Right ventricle myocardium superior (tissue), 1 donor: ENCODE measurements around the gene PPM1D. TPM values are rescaled to one million over a fixed set of nuclear protein-coding genes. Genes with fewer than 3 reads are reported as not detected.
A peak's percentile ranks its signal among the peaks of the same experiment; 100 is the strongest.
"Not testable (repeated sequence)": the region's sequence is repeated elsewhere in the genome, so short reads cannot be mapped to it uniquely, and the experiment has no call there.

Experiments
- ATAC-seq: fragments of 200-7000 bp; cut with Tn5 transposase; one replicate; pipeline ENCODE4 v1.9.1; 2020; ENCODE audit warnings: mild to moderate bottlenecking; ENCODE audit not compliant: poor library complexity
- DNase-seq: peaks from one replicate; pipeline ENCODE4 v3.0.0-alpha.2; 2020
- intact Hi-C: fragments of 100-400 bp; cut with DNase I; formaldehyde crosslinking; loops from one replicate; pipeline ENCODE4 v1.11.2; 2022
- long read RNA-seq: library from polyadenylated mRNA; unstranded; transcript quantifications from one replicate; pipeline ENCODE4 v2.0.0, GENCODE V29; 2021
- total RNA-seq: library from RNA; stranded (reverse); fragmentation: NEBNext Ultra II Directional; extraction: Animal tissue kit (Norgen Biotek cat#: 25700); gene quantifications from one replicate; pipeline ENCODE4 v1.2.1, GENCODE V29; 2021
- donor health status: DM: no; HTN: yes; CAD: no; lungs with severe emphysema.

PPM1D gene
- 7.8 TPM for total RNA-seq
- long read RNA-seq, full-length matches to known transcripts: 23 of 23 reads
- long read RNA-seq, partial matches to known transcripts: 0 of 23 reads
- long read RNA-seq, other reads (novel, unspliced or antisense): 0 of 23 reads

- intact Hi-C loops: loop anchor here (5.0 kb wide), 1 partner anchor 37 kb away; no protein-coding TSS in a partner anchor
- ATAC-seq (peak; percentile 97), DNase-seq (peak; percentile 100)
Observed at GRCh38 chr17:60599620-60600489, at the start of gene PPM1D. Gene PPM1D, plus strand, starts transcription at chr17:60600193. Its CDS starts 222 bp downstream, at chr17:60600415.

DNA sequence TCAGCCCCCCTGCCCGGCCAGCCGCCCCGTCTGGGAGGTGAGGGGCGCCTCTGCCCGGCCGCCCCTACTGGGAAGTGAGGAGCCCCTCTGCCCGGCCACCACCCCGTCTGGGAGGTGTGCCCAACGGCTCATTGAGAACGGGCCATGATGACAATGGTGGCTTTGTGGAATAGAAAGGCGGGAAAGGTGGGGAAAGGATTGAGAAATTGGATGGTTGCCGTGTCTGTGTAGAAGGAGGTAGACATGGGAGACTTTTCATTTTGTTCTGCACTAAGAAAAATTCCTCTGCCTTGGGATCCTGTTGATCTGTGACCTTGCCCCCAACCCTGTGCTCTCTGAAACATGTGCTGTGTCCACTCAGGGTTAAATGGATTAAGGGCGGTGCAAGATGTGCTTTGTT lies 47.7 kb upstream of the PPM1D start:
- DNase-seq, intact Hi-C loops, ATAC-seq: not testable (repeated sequence)

DNA sequence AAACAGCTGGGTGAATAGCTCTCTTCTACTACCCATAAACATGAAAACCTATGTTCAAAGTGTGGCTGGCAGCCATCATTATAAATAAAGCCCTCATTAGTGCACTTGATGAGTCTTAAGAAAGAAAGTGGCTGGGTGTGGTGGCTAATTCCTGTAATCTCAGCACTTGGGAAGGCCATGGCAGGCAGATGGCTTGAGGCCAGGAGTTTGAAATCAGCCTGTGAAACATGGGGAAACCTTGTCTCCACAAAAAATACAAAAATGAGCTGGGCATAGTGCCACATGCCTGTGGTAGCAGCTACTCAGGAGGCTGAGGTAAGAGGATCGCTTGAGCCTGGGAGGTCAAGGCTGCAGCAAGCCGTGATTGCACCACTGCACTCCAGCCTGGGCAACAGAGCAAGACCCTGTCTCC lies 45.6 kb upstream of the PPM1D start:
- no peak for DNase-seq
- ATAC-seq: no peak
- intact Hi-C loops: no loop called here

- ATAC-seq (no peak), DNase-seq (no peak)
- intact Hi-C loops: no loop called here
Observed at GRCh38 chr17:60555786-60556185, 44.2 kb upstream of the PPM1D start.

- ATAC-seq (no peak), DNase-seq (no peak)
- intact Hi-C loops: no loop called here
Observed at GRCh38 chr17:60557805-60558204, 42.2 kb upstream of the PPM1D start.

GRCh38 chr17:60559659-60559994 lies 40.4 kb upstream of the PPM1D start:
- ATAC-seq (no peak), DNase-seq (no peak)
- intact Hi-C loops: no loop called here

- DNase-seq (no peak), ATAC-seq (no peak)
- intact Hi-C loops: no loop called here
Observed at GRCh38 chr17:60559995-60560859, 39.8 kb upstream of the PPM1D start.

DNA sequence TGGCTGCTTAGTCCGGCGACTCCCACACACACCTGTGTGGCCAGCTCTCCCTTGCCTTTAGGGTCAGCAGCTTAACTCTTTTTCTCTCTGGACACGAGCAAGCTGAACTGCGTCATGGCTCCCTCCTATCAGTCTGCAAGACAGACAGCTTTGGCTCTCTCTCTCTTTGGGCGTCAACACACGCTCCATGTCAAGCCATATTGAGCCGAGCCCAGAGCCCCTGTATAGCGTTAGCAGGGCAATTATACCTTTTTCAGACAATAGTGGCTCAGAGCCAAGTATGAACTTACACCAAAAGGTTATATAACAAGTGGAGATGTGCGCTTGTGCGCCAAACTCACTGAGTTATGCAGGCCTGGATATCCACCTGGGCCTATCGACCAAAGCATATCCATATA lies 39.1 kb upstream of the PPM1D start:
- DNase-seq: no peak
- intact Hi-C loops: no loop called here
- ATAC-seq: no peak

GRCh38 chr17:60562421-60562820 lies 37.6 kb upstream of the PPM1D start:
- intact Hi-C loops: no loop called here
- DNase-seq: no peak
- ATAC-seq: no peak

DNA sequence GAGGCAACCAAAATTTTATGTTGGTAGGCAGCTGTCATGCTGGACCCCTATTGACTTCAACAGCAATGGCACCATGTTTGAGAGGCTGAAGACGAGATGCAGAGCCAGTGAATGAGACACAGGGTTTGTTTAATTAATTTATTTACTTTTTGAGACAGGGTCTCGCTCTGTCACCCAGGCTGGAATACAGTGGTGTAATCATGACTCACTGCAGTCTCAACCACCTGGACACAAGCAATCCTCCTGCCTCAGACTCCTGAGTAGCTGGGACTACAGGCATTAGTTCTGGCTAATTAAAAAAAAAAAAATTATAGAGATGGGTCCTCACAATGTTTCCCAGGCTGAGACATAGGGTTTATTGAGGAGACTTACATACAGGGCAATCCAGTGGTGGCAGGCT lies 36.2 kb upstream of the PPM1D start:
- DNase-seq (no peak), ATAC-seq (no peak)
- intact Hi-C loops: no loop called here

DNA sequence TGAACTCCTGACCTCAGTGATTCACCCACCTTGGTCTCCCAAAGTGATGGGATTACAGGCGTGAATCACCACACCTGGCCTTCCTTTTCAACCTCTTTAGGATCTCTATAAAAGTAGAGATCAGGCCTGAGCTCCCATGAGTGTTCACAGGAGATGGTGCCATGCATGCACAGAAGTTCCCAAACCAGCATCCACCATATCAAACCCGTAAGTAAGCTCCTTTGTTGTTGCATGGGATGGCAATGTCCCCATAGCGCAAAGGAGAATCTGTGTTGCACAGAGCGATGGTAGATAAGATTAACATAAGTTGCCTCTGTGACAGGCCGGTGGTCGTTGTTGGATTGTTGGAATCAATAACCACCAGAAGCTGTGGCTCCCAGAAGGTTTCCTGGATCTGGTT lies 34.8 kb upstream of the PPM1D start:
- no peak for DNase-seq
- ATAC-seq: no peak
- intact Hi-C loops: no loop called here

GRCh38 chr17:60573236-60574051 lies 26.5 kb upstream of the PPM1D start:
- DNase-seq: no peak
- intact Hi-C loops: no loop called here
- ATAC-seq: no peak

DNA sequence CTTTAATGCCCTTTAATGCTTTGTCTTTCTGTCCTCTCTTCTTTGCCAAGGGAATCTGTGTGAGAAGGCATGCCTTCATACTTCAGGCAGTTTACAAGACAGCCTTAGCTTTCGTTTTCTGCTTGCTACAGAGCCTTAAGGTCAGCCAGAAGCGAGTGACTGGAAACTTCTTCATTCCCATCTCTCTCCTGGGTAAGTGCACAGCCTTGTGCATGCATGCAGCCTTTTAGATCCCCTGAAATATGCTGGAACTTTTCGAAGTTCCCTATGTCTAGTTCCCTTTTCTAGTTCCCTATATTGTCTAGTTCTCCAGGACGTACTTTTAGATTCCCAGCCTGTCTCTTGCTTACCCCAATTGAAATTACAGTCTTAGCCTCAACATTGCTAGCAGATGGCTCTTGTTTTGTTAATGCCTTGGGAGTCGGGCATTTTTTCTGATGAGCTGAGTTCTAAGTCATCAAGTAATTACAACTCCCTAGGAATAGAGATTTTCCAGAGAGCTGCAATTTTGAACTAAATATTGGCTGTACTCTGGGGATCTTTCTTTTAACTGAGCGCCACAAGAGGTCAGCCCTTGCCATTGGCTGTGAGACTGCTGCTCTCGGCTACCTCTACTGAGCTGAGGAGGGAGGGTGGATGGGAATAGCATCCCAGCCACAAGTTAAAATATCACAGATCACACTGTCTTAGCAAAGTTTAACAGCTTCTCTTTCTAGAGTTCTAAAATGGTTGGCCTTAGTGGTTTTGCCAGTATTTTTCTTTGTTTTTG lies 22.7 kb upstream of the PPM1D start:
- intact Hi-C loops: loop anchor here (2.0 kb wide), 1 partner anchor 63 kb away; no protein-coding TSS in a partner anchor
- DNase-seq (no peak), ATAC-seq (peak; percentile 90)

GRCh38 chr17:60579090-60579489 lies 20.9 kb upstream of the PPM1D start:
- no peak for DNase-seq
- intact Hi-C loops: no loop called here
- peak; percentile 58 for ATAC-seq

DNA sequence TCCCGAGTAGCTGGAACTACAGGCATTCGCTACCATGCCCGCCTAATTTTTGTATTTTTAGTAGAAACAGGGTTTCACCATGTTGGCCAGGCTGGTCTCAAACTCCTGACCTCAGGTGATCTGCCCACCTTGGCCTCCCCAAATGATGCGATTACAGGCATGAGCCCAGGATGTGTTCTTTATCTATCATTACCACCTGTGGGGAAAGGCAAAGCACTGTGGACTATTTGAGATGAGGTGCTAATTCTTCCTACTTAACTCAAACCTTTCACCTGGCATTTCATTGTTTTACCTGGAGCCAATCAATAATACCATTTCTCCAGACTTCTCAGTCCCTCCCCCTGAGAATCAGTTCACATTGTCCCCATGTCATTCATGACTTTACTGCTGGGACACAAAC lies 20.4 kb upstream of the PPM1D start:
- intact Hi-C loops: no loop called here
- DNase-seq (no peak), ATAC-seq (no peak)

DNA sequence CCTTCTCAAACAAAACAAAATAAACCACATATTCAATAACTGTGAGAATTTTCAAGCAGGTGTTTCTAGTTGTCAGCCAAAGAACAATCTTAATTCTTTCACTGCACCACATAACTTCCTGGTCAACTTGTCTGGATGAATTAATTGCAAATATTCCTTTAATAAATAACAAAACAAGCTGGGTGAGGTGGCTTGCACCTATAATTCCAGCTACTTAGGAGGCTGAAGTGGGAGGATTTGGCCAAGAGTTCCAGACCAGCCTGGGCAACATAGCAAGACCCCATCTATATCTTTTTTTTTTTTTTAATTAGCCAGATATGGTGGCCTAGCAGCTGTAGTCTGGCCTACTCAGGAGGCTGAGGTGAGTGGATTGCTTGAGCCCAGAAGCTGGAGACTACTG lies 17.0 kb upstream of the PPM1D start:
- DNase-seq (no peak), ATAC-seq (no peak)
- intact Hi-C loops: no loop called here

GRCh38 chr17:60585887-60586286 lies 14.1 kb upstream of the PPM1D start:
- DNase-seq (no peak), ATAC-seq (no peak)
- intact Hi-C loops: no loop called here
